K562 (cell line): ENCODE measurements around the gene PBX2. TPM values are rescaled to one million over a fixed set of nuclear protein-coding genes. Genes with fewer than 3 reads are reported as not detected.

Experiments used
- ARHGAP35 ChIP-seq: fragments of 450-650 bp; IDR thresholded peaks from 2 replicates; pipeline ENCODE4 v1.6.1; 2018; ENCODE audit not compliant: partially characterized antibody
- ARID1B ChIP-seq: fragments of 450-650 bp; IDR thresholded peaks from 2 replicates; pipeline ENCODE4 v1.6.1; 2016; ENCODE audit warnings: antibody characterized with exemption, mild to moderate bottlenecking, inconsistent platforms
- BCOR ChIP-seq: fragments of 450-650 bp; IDR thresholded peaks from 2 replicates; pipeline ENCODE4 v1.6.1; 2016
- CBX3 ChIP-seq, 2 experiments: IDR thresholded peaks; 1 replicate in 1 of 2; 2 replicates in 1 of 2; pipeline ENCODE4 v1.6.1; 2012; ENCODE audit warnings: inconsistent platforms in 2 of 2, low read length in 2 of 2, borderline replicate concordance in 1 of 2, control low read depth in 1 of 2
- CREM ChIP-seq: IDR thresholded peaks from 2 replicates; pipeline ENCODE4 v1.6.1; 2014; ENCODE audit warnings: antibody characterized with exemption, low read depth
- DMBX1 ChIP-seq: fragments of 250-450 bp; sonication (Bioruptor Pico); IDR thresholded peaks from 2 replicates; pipeline ENCODE4 v1.8.0; 2022; ENCODE audit warnings: inconsistent platforms, mild to moderate bottlenecking, moderate library complexity, borderline replicate concordance
- ERF ChIP-seq: fragments of 450-650 bp; formaldehyde crosslinking; IDR thresholded peaks from 2 replicates; pipeline ENCODE4 v1.4.0; 2020; ENCODE audit warnings: mild to moderate bottlenecking, mixed read lengths
- FOS ChIP-seq: IDR thresholded peaks from 3 replicates; pipeline ENCODE4 v1.6.1; 2011; ENCODE audit not compliant: insufficient read length; ENCODE audit errors: extremely low read depth
- FOXO4 ChIP-seq: fragments of 450-650 bp; formaldehyde crosslinking; IDR thresholded peaks from 2 replicates; pipeline ENCODE4 v1.4.0; 2020; ENCODE audit warnings: mild to moderate bottlenecking, moderate library complexity
- LARP7 ChIP-seq: fragments of 450-650 bp; IDR thresholded peaks from 2 replicates; pipeline ENCODE4 v1.6.1; 2016
- LEF1 ChIP-seq: fragments of 450-650 bp; IDR thresholded peaks from 2 replicates; pipeline ENCODE4 v1.6.1; 2016; ENCODE audit warnings: mild to moderate bottlenecking
- NCOR1 ChIP-seq: fragments of 450-650 bp; IDR thresholded peaks from 2 replicates; pipeline ENCODE4 v1.6.1; 2016; ENCODE audit warnings: mild to moderate bottlenecking, moderate library complexity
- PHB2 ChIP-seq: fragments of 450-650 bp; IDR thresholded peaks from 2 replicates; pipeline ENCODE4 v1.6.1; 2017; ENCODE audit warnings: low read depth
- PTRF ChIP-seq: fragments of 450-650 bp; IDR thresholded peaks from 2 replicates; pipeline ENCODE4 v1.6.1; 2016; ENCODE audit warnings: mild to moderate bottlenecking, missing genetic modification characterization, missing compliant biosample characterization
- RBM25 ChIP-seq: fragments of 200-400 bp; formaldehyde crosslinking; IDR thresholded peaks from 2 replicates; pipeline ENCODE4 v1.6.1; 2018; ENCODE audit warnings: low read length, low read depth, moderate library complexity; ENCODE audit not compliant: severe bottlenecking
- SMARCE1 ChIP-seq: fragments of 450-650 bp; IDR thresholded peaks from 2 replicates; pipeline ENCODE4 v1.7.1; 2016; ENCODE audit warnings: mild to moderate bottlenecking
- SP2 ChIP-seq: IDR thresholded peaks from 2 replicates; pipeline ENCODE4 v1.6.1; 2011; ENCODE audit warnings: mild to moderate bottlenecking, low read depth, low read length, moderate library complexity; ENCODE audit not compliant: poor library complexity, severe bottlenecking; ENCODE audit errors: extremely low read depth
- TBL1XR1 ChIP-seq, 2 experiments: IDR thresholded peaks; 2 replicates each; pipeline ENCODE4 v1.6.1; 2012; ENCODE audit warnings: improper control_type of control experiment in 2 of 2, low read length in 2 of 2, mild to moderate bottlenecking in 1 of 2
- TEAD1 ChIP-seq, 2 experiments: fragments of 450-650 bp in 1 of 2; sonication (generic) in 1 of 2; formaldehyde crosslinking; IDR thresholded peaks; 2 replicates each; pipeline versions ENCODE4 v1.4.0 to v1.8.0; 2020 to 2022; ENCODE audit warnings: mild to moderate bottlenecking in 2 of 2, missing genetic modification reagents in 1 of 2
- ZBTB8A ChIP-seq: fragments of 450-650 bp; IDR thresholded peaks from 2 replicates; pipeline ENCODE4 v1.6.1; 2018; ENCODE audit warnings: mild to moderate bottlenecking, moderate library complexity; ENCODE audit not compliant: partially characterized antibody
- ZNF511 ChIP-seq: sonication (generic); formaldehyde crosslinking; IDR thresholded peaks from 2 replicates; pipeline ENCODE4 v1.8.0; 2022; ENCODE audit warnings: mild to moderate bottlenecking, missing genetic modification reagents
- ZNF655 ChIP-seq: fragments of 250-450 bp; sonication (Bioruptor Pico); IDR thresholded peaks from 2 replicates; pipeline ENCODE4 v1.5.0; 2021
- ZNF766 ChIP-seq: fragments of 200-800 bp; sonication (Bioruptor generic); conservative IDR thresholded peaks from 2 replicates; pipeline ENCODE4 v1.6.1; 2016; ENCODE audit warnings: missing genetic modification characterization, missing compliant biosample characterization
- polyA plus RNA-seq, 8 experiments: library from polyadenylated mRNA; depleted of rRNA in 4 of 8; stranded (reverse) in 5 of 8; unstranded in 3 of 8; fragments of >200 nt; fragmentation: Nextera tagmentation in 2 of 8; fragmentation: Illumina TruSeq in 1 of 8; extraction: Ambion mirVana in 2 of 8; extraction: Trizol in 1 of 8; gene quantifications; 2 replicates each; pipeline versions ENCODE4 v1.2.1 to v1.2.3, GENCODE V29; 2011 to 2014; ENCODE audit warnings: inconsistent platforms in 1 of 8, missing spikeins in 1 of 8
- total RNA-seq, 7 experiments: library from RNA; depleted of rRNA in 6 of 7; stranded (reverse); fragments of >200 nt in 6 of 7; fragmentation: Illumina TruSeq in 2 of 7; extraction: Trizol in 2 of 7; gene quantifications; 2 replicates each; pipeline versions ENCODE4 v1.2.1 to v1.2.3, GENCODE V29; 2011 to 2021; ENCODE audit warnings: low replicate concordance in 1 of 7
- TF ChIP-seq, protein P1 (sequence below), 3 experiments: IDR thresholded peaks in 2 of 3; conservative IDR thresholded peaks in 1 of 3; 2 replicates each; pipeline ENCODE4 v1.5.1; 2011 to 2012; ENCODE audit warnings: low read length in 3 of 3, mild to moderate bottlenecking in 3 of 3, control low read depth in 2 of 3, improper control_type of control experiment in 1 of 3, inconsistent platforms in 1 of 3, low read depth in 1 of 3, mixed read lengths in 1 of 3, moderate library complexity in 1 of 3; ENCODE audit not compliant: insufficient read depth in 2 of 3

The PBX2 gene
- total and polyA plus RNA-seq, 9 of the 15 experiments (the other 6 are each of a cell fraction or from before 2014, with no cell fraction given): 1.9 to 134 (median 62.5) TPM

- TF ChIP-seq CBX3 (IDR thresholded peaks at IDR 0.05; ENCODE audit: borderline replicate concordance in 1 of 2, low read length in 2 of 2) (no peak; a peak in 1 of 3 replicates), FOXO4 (CRISPR knock-in tag) (no peak), TEAD1 (CRISPR knock-in tag; IDR thresholded peaks at IDR 0.05) (peak in 1 of 2 experiments; percentile 26; a peak in 1 of 4 replicates), ARID1B (peak; percentile 78), SMARCE1 (peak; percentile 77; the same call in 1 of the 2 replicates), PTRF (tag) (no peak), ZNF511 (CRISPR knock-in tag) (0 out of 2 replicates have a peak, but pooled peaks have one; percentile 5), LEF1 (peak; percentile 43; the same call in 1 of the 2 replicates), ARHGAP35 (no peak), ZBTB8A (no peak), PHB2 (no peak), TBL1XR1 (IDR thresholded peaks at IDR 0.05; ENCODE audit: low read length in 2 of 2) (0 out of 4 replicates have a peak, but pooled peaks of 1 of the 2 experiments have one; percentile 3), DMBX1 (CRISPR knock-in tag) (0 out of 2 replicates have a peak, but pooled peaks have one; percentile 16), CREM (peak; percentile 35; the same call in 1 of the 2 replicates), NCOR1 (peak; percentile 73), BCOR (peak; percentile 30; the same call in 1 of the 2 replicates), SP2 (no peak), RBM25 (no peak), ERF (CRISPR knock-in tag) (no peak), FOS (peak; percentile 26), ZNF766 (no peak), ZNF655 (CRISPR knock-in tag) (no peak), LARP7 (no peak)
- TF ChIP-seq, protein P1, sequence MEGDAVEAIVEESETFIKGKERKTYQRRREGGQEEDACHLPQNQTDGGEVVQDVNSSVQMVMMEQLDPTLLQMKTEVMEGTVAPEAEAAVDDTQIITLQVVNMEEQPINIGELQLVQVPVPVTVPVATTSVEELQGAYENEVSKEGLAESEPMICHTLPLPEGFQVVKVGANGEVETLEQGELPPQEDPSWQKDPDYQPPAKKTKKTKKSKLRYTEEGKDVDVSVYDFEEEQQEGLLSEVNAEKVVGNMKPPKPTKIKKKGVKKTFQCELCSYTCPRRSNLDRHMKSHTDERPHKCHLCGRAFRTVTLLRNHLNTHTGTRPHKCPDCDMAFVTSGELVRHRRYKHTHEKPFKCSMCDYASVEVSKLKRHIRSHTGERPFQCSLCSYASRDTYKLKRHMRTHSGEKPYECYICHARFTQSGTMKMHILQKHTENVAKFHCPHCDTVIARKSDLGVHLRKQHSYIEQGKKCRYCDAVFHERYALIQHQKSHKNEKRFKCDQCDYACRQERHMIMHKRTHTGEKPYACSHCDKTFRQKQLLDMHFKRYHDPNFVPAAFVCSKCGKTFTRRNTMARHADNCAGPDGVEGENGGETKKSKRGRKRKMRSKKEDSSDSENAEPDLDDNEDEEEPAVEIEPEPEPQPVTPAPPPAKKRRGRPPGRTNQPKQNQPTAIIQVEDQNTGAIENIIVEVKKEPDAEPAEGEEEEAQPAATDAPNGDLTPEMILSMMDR (IDR thresholded peaks at IDR 0.05 in 2 of 3, conservative IDR thresholded peaks at IDR 0.05 in 1 of 3; ENCODE audit: insufficient read depth in 2 of 3, low read depth in 1 of 3, low read length in 3 of 3): peak in 2 of 3 experiments; percentile 11 to 24; a peak in 3 of 6 replicates
Observed at GRCh38 chr6:32168807-32169591, 21.0 kb downstream of the PBX2 start (continued).
